GM06990 (cell line): Measurements from ENCODE around the gene PRODH2.

Experiments used
- DNase-seq: peaks from one replicate; pipeline ENCODE4 v3.0.0-alpha.2; 2011; ENCODE audit not compliant: insufficient read length; ENCODE audit errors: extremely low read depth
- H3K27me3 ChIP-seq: replicated peaks from 2 replicates; pipeline ENCODE4 v1.6.0; 2011; ENCODE audit warnings: low read length; ENCODE audit not compliant: control insufficient read depth, insufficient read depth
- H3K36me3 ChIP-seq: 2 replicates; pipeline ENCODE4 v1.5.1; 2011; ENCODE audit warnings: low read length; ENCODE audit not compliant: control insufficient read depth, insufficient read depth
- H3K4me3 ChIP-seq: replicated peaks from 2 replicates; pipeline ENCODE4 v1.5.1; 2011; ENCODE audit warnings: low read depth, mild to moderate bottlenecking, control low read depth, low read length
- TF ChIP-seq, protein P1 (sequence below): IDR thresholded peaks from 2 replicates; pipeline ENCODE4 v1.5.1; 2011; ENCODE audit warnings: low read length, control low read depth, mild to moderate bottlenecking, inconsistent platforms; ENCODE audit not compliant: insufficient read depth, poor library complexity, severe bottlenecking

The PRODH2 gene

DNA sequence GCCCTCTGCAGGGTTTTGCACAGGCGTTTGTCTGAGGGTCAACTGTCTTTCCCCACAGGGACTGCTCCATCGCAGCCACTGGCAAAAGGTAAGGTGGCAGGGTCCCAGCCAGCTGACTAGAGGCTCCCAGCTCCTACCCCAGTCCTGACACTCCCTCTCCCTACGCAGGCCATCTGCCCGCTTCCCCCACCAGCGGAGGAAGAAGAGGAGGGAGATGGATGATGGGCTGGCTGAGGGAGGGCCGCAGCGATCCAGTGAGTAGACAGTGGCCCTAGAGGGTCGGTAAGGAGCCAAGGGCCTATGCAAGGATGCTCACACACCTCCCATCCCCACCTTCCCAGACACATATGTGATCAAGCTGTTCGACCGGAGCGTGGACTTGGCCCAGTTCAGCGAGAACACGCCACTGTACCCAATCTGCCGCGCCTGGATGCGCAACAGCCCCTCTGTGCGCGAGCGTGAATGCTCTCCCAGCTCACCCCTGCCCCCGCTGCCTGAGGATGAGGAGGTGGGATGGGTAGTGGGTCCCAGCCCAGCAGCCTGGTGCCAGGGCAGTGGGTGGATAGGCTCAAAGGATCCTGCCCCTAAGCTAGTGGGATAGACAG, 59.8 kb downstream of the PRODH2 start:
- H3K4me3 ChIP-seq: no peak overlapping the region
- H3K36me3 ChIP-seq: peaks cover 17% of the 10 kb centered on the region
- TF ChIP-seq, protein P1, sequence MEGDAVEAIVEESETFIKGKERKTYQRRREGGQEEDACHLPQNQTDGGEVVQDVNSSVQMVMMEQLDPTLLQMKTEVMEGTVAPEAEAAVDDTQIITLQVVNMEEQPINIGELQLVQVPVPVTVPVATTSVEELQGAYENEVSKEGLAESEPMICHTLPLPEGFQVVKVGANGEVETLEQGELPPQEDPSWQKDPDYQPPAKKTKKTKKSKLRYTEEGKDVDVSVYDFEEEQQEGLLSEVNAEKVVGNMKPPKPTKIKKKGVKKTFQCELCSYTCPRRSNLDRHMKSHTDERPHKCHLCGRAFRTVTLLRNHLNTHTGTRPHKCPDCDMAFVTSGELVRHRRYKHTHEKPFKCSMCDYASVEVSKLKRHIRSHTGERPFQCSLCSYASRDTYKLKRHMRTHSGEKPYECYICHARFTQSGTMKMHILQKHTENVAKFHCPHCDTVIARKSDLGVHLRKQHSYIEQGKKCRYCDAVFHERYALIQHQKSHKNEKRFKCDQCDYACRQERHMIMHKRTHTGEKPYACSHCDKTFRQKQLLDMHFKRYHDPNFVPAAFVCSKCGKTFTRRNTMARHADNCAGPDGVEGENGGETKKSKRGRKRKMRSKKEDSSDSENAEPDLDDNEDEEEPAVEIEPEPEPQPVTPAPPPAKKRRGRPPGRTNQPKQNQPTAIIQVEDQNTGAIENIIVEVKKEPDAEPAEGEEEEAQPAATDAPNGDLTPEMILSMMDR: no peak
- no peak for DNase-seq
- H3K27me3 ChIP-seq: no peaks in the 10 kb centered on the region

DNA sequence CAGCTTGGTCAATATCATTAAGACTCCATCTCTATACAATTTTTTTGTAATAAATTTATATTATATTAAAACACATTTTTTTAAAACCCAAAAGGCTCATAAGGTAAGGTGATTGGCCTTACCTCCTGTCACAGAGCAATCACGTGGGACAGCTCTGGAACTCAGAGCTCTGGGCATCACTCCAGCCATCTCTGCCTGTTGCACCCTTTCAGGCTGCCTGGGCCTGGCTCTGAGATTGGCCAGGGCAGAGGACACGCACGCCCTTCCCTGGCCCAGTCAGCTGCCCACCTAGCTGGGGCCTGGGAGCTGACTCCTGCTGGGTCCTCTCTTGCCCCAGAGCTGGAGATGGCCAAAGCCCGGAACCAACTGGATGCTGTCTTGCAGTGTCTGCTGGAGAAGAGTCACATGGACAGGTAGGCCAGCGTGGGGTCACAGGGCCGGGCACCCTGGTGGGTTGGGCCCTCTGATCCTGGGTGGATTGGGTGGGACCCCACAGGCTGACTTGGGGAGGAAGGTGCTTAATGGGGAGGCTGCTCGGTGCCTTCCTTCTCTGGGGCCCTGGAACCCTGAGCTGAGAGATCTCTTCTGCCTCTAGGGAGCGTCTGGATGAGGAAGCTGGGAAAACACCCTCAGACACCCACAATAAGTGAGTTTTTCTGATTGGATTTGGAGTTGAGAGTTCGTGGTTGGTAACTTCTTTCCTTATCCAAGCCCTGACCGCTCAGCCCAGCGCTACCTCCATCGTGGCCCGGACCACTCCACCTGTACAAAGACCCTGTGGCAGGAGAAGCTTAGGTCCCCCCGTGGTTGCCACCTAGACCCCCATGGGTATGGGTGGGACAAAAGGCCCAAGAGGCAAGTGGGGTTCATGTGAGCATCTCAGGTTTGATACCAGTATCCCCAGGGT, 60.6 kb downstream of the PRODH2 start:
- H3K4me3 ChIP-seq: no peak overlapping the region
- DNase-seq: no peak
- peaks cover 17% of the 10 kb centered on the region for H3K36me3 ChIP-seq
- TF ChIP-seq, protein P1: no peak
- no peaks in the 10 kb centered on the region for H3K27me3 ChIP-seq

DNA sequence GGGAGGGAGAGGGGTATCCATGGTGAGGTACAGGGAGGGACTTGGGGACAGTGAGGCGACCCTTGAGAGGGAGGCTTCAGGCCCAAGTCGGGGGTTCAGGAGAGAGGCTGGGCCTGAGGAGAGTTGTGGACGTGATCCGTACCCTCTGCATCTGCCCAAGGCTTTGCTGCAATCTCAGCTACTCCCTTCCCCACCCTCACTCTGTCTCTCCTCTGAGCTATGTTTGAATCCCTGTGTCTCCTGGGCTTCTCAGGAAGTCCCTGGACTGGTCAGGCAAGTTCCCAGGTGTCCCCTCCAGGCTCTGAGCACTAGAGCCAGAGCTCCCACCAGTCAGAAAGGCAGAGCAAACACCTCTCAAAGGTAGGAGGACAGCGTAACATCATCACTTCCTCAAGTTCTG, 62.5 kb downstream of the PRODH2 start:
- TF ChIP-seq, protein P1: no peak
- peaks cover 17% of the 10 kb centered on the region for H3K36me3 ChIP-seq

More for the DNA sequence above, 62.5 kb downstream of the PRODH2 start:
- Histone ChIP-seq H3K27me3 (no peaks in the 10 kb centered on the region), H3K4me3 (no peak overlapping the region)
- DNase-seq: no peak
